OCI-LY1 (cell line): ENCODE measurements around the gene ADD1.

ENCODE experiments used
- EZH2 ChIP-seq: fragments of 200-600 bp; sonication (generic), shearing (Covaris generic); IDR thresholded peaks from 2 replicates; pipeline ENCODE4 v1.8.0; 2017; ENCODE audit warnings: borderline replicate concordance, mixed run types, mild to moderate bottlenecking, antibody characterized with exemption, low read length, moderate library complexity, mixed read lengths
- TF ChIP-seq, protein P1 (sequence below): fragments of 200-600 bp; sonication (generic), shearing (Covaris generic); IDR thresholded peaks from 2 replicates; pipeline ENCODE4 v1.5.1; 2017; ENCODE audit warnings: mild to moderate bottlenecking, antibody characterized with exemption, low read length, moderate library complexity, mixed read lengths

DNA sequence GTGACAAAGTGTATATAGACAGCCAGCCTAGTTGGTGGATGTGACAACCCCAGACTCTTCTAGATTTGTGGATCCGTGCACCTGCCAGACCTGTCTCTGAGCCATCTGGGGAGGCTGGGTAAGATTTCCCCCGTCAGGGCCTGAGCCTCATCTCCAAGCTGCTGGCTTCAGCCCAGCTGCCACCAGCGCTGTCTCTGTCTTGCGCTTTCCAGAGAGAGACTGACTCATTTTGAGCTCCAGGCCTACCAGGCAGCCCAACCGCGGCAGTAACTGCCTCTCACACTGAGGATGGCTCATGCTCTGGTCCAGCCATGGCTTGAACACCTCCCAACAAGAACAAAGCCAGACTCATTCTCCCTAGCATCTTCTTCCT, 93.1 kb downstream of the ADD1 start:
- TF ChIP-seq, protein P1, sequence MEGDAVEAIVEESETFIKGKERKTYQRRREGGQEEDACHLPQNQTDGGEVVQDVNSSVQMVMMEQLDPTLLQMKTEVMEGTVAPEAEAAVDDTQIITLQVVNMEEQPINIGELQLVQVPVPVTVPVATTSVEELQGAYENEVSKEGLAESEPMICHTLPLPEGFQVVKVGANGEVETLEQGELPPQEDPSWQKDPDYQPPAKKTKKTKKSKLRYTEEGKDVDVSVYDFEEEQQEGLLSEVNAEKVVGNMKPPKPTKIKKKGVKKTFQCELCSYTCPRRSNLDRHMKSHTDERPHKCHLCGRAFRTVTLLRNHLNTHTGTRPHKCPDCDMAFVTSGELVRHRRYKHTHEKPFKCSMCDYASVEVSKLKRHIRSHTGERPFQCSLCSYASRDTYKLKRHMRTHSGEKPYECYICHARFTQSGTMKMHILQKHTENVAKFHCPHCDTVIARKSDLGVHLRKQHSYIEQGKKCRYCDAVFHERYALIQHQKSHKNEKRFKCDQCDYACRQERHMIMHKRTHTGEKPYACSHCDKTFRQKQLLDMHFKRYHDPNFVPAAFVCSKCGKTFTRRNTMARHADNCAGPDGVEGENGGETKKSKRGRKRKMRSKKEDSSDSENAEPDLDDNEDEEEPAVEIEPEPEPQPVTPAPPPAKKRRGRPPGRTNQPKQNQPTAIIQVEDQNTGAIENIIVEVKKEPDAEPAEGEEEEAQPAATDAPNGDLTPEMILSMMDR = no peak
- no peak for TF ChIP-seq EZH2
